ENCODE data around the gene SEC31A. TPM values are rescaled to one million over a fixed set of nuclear protein-coding genes. Genes with fewer than 3 reads are reported as not detected.

Gene SEC31A
- total RNA-seq, 4 donors from 2014 or later, result 117 to 458 (median 253) TPM

GRCh38 chr4:82799006-82799881 lies 91.7 kb downstream of the SEC31A start:
- Histone ChIP-seq H3K27me3 (no peaks in the 10 kb centered on the region), H3K36me3 (no peaks in the 10 kb centered on the region), H3K4me1 (no peaks in the 10 kb centered on the region), H3K27ac (peak overlapping the region in 1 of 2 donors; percentile 46), H3K4me3 (peak overlapping the region; percentile 72 to 73), H3K9me3 (no peaks in the 10 kb centered on the region)
- no peak for DNase-seq
- intact Hi-C loops (cut with DNase I; ENCODE audit: low total_unique reads), result no loop called here
- no peak for TF ChIP-seq CTCF (IDR thresholded peaks at IDR 0.05)
- TF ChIP-seq POLR2A (IDR thresholded peaks at IDR 0.05), result no peak

GRCh38 chr4:82798168-82799005 lies 92.6 kb downstream of the SEC31A start, which contains the start of gene SCD5:
TSS of gene SCD5 (minus strand) at chr4:82798796. CDS start at chr4:82798537, 259 bp downstream.
- peak within 1 kb of the TSS; percentile 72 to 73 for H3K4me3 ChIP-seq
- H3K27me3 ChIP-seq, result no peaks in the 10 kb centered on the region
- no peaks in the 10 kb centered on the region for H3K9me3 ChIP-seq
- H3K4me1 ChIP-seq, result no peaks in the 10 kb centered on the region
- H3K36me3 ChIP-seq, result no peaks in the 10 kb centered on the region
- DNase-seq, result peak; percentile 63 to 67
- intact Hi-C loops (cut with DNase I; ENCODE audit: low total_unique reads), result no loop called here
- TF ChIP-seq POLR2A (IDR thresholded peaks at IDR 0.05) (no peak), CTCF (IDR thresholded peaks at IDR 0.05) (peak in 1 of 4 experiments; percentile 6)
- H3K27ac ChIP-seq, result peak within 1 kb of the TSS in 1 of 2 donors; percentile 46

GRCh38 chr4:82797405-82798111 lies 93.4 kb downstream of the SEC31A start:
- H3K27me3 ChIP-seq, result no peaks in the 10 kb centered on the region
- intact Hi-C loops (cut with DNase I; ENCODE audit: low total_unique reads), result no loop called here
- TF ChIP-seq CTCF (IDR thresholded peaks at IDR 0.05) (no peak), POLR2A (IDR thresholded peaks at IDR 0.05) (no peak)

GRCh38 chr4:82797040-82797404 lies 93.9 kb downstream of the SEC31A start:
- H3K9me3 ChIP-seq, result no peaks in the 10 kb centered on the region
- intact Hi-C loops (cut with DNase I; ENCODE audit: low total_unique reads), result no loop called here
- no peak for TF ChIP-seq POLR2A (IDR thresholded peaks at IDR 0.05)
- no peak for TF ChIP-seq CTCF (IDR thresholded peaks at IDR 0.05)
- H3K27ac ChIP-seq, result no peak overlapping the region
- DNase-seq, result no peak
- peak overlapping the region in 1 of 2 donors; percentile 73 for H3K4me3 ChIP-seq
- H3K36me3 ChIP-seq, result no peaks in the 10 kb centered on the region
- no peaks in the 10 kb centered on the region for H3K27me3 ChIP-seq
- H3K4me1 ChIP-seq, result no peaks in the 10 kb centered on the region

More at GRCh38 chr4:82797405-82798111, 93.4 kb downstream of the SEC31A start:
- no peaks in the 10 kb centered on the region for H3K4me1 ChIP-seq
- H3K4me3 ChIP-seq, result peak overlapping the region; percentile 72 to 73
- peak in 1 of 2 donors; percentile 24 for DNase-seq
- no peaks in the 10 kb centered on the region for H3K9me3 ChIP-seq
- no peaks in the 10 kb centered on the region for H3K36me3 ChIP-seq
- no peak overlapping the region for H3K27ac ChIP-seq

All from uterus (tissue), 4 donors.